GM19240 (cell line): ENCODE data around the gene FAM168A.

Source experiments
- DNase-seq: peaks from one replicate; pipeline ENCODE4 v3.0.0; 2011; ENCODE audit warnings: low spot score; ENCODE audit not compliant: insufficient read length

The FAM168A gene

GRCh38 chr11:73390601-73391565 lies 207.0 kb downstream of the FAM168A start:
- no peak for DNase-seq

DNA sequence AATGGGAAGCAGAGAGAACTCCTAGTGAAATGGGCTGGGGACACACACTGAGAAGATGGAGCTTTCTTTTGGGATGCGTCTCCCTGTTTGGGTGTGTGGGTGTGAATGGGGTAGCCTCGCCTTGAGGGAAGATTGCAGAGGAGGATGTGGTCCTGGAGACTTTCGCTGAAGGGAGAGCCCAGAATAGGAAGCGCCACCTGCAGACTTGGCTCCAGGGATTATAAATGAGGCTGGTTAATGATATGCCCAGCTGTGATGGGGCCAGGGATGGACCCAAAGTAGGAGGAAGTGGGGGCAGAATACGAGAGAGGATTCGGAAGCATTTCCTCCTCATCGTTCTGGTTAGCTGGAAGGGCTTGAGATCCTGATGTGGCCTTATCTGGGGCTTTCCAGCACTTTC lies 208.0 kb downstream of the FAM168A start:
- DNase-seq, result no peak

DNA sequence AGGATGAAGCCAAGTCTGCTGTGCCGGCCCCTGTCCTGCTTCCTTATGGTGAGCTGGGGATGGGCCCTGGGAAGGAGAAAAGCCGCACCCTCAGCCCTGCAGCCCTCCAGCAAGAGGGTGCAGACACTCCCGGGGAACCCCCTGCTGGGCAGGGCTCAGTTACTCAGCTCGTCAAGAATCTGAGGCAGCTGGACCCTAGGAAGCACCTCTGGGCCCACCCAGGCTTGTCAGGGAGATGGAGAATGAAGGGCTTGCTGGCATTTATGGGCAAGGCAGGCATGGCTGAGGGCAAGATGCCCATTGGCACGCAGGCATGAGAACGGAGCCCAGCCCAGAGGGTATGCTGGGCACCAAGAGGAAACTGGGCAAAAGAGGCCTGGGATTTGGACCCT lies 208.8 kb downstream of the FAM168A start:
- DNase-seq, result no peak

GRCh38 chr11:73388265-73389133 lies 209.4 kb downstream of the FAM168A start:
- DNase-seq, result no peak

DNA sequence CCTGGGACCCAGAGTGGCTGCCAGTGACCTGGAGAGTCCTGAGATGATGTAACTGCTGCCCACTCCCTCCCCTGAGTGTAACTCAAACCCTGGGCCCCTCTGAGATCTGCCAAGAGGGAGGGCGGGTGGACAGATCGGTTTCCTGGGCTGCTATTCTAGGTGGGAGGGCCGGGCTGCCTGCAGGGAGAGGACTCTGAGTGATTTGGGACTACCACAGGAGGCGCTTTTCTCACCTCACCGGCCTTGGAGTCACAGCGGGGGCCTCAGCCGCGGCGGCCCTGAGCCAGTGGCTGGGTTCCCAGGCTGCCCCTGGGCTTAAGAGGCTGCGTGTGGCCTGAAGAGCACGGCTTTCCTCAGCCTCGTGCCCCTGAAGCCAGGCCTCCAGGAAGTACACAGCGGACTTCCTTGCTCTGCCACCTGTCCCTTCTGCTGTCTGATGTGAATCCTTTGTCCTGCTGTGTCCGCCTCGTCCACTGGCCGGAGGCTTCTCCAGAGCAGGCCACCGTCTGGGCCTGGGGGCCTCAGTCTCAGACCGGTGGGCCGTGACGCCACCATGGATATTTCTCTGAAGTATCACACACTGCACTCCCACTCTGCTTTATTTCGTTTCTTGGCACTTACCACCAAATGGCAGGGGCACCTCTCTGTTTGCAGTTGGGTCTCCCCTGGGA lies 210.2 kb downstream of the FAM168A start:
- no peak for DNase-seq

- no peak for DNase-seq
Observed at GRCh38 chr11:73386546-73386945, 211.4 kb downstream of the FAM168A start.

DNA sequence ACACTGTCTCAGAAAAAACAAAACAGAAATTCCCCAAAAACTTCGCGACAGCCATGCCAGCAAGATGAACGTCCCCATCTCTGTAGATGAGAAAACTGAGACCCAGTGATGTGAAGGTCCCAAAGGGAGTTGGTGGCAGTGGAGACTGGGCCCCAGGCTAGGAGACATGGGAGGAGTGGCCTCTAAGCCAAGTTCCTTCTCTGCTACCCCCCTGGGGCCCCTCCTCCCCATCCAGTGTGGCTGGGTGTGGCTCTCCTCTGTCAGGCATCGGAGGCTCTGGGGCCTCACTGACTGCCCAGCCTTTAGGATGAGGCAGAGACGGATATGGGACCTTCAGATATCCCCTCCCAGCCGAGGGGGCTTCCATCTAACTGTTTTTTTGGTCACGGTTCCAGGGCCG lies 211.9 kb downstream of the FAM168A start:
- DNase-seq, result no peak

DNA sequence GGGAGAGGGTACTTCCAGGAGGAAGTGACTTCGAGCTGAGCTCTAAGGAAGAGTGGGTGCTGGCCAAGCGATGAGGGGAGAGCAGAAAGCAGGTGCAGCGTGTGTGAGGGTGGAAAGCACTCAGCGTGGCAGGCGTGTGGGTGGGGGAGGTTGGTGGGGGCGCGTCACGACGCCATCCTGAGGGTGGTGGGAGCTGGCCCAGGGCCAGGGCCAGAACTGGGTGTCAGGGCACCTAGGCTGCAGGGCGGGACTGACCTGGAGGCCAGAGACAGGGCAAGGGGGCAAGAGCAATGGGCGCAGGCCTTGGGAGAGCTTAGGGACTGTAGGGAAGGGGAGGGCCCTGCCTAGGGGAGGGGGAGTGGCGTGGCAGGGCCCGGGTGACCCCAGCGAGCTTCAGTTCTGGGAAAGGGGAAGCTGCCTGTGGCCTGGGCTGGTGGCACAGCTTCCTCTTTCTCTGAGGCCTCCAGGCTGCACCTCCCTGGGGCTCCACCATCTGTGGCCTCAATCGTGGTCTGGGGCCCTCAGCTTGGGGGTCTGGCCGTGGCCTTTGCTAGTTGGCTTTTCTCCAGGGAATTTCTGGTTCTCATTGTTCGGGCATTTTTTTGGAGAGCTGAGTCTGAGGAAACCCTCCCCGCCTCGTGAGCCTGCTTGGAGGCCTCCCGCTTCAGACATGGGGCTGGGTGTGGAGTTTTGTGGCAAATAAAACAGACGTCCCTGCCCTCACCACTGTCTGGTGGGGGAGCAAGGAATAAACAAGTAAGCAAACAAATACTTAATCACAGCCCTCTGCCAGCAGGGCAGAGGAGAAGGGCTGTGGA lies 212.8 kb downstream of the FAM168A start:
- peak; percentile 75 for DNase-seq

DNA sequence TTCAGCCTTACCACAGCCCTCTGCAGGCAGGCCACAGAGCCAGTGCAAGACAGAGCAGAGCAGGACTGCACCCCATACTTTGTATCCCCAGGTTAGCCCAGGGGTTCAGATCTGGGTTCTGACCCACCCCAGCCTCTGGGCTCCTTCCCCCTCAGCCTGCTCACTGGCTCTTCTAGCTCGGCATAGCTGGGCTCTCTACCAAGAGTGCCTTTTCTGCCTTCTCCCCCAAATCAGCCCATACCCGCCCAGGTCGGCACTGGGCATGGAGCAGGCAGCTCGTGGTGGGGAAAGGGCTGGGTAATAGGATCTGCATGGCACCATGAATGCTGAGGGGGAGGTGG lies 213.4 kb downstream of the FAM168A start:
- DNase-seq, result no peak

- DNase-seq, result no peak
Observed at GRCh38 chr11:73384125-73384441, 213.8 kb downstream of the FAM168A start.

DNA sequence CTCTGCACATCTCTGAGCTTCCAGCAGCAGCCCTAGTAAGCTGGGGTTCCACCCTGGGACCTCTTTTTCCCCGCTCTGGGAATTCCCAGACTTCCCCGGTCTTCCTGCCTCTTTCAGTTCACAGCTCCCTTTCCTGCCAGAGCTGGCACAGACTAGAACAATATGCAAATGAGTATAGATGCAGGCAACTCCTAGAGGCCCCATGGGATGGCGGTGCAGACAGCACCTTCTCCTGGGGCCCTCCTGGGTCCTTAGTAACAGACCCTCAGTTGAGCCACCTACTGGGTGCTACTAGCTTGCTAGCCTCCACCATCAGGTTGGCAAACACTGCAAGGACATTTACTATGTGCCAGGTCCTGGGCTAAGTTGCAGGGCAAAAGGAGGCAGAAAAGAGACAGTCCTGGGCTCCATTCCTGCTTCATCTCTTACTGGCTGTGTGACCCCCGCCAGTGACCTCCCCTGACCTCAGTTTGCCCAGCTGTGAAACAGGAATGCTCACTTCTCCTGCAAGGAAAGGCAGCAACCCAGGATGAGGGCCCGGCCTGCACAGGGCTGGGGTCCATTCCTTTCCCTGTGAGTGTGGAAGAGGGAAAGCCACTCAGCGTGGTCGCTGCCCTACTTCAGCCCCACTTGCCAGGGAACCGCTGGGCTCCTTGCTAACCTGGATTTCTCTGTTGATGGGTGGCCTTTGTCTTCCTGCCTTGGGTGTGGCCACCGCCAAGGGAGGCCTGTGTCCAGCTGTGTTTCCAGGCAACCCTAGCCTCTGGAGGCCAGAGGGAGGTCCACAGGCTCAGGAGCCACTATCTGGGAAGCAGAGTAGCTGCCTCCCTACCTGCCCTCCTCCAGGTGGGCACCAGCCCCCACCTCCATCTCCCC lies 214.4 kb downstream of the FAM168A start:
- DNase-seq, result no peak

DNA sequence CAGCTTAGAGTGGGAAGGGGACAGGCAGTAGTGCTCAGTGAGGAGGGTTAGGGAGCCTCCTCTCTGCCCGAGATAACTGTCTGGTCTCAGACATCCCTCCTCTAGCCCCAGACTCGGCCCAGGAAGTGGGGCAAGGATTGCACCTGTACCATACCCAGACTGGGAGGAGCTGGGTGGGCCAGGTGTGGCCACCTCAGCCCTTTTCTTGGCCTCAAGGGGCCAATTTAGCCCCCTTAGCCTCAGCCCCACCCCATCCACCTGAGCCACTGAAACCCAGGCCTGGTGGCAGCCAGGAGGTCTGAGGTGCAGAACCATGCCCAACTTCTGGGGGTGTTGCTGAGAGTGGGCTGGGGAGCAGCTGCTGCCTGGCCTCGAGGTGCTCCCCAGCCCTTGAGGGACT lies 215.2 kb downstream of the FAM168A start:
- no peak for DNase-seq

- no peak for DNase-seq
Observed at GRCh38 chr11:73382183-73382582, 215.7 kb downstream of the FAM168A start.

DNA sequence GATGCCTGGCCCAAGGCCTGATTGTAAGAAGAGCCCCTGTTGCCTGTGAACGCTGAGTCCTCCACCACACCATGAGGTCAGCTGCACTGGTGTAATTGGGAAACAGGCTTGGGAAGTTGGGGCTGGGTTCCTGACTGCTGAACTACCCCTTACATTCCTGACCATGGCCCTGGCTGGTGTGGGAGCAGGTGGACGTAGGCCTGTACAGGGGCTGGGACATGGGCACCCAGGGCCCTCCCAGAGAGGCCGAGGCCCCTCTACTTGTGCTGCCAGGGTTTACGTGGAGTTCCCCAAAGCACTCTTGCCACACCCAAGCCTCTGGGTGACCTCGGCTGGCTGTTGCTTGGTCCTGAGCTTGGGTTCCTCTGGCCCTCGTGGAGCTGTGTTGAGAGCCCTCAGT lies 216.3 kb downstream of the FAM168A start:
- no peak for DNase-seq

- no peak for DNase-seq
Observed at GRCh38 chr11:73380897-73381410, 217.0 kb downstream of the FAM168A start.

DNA sequence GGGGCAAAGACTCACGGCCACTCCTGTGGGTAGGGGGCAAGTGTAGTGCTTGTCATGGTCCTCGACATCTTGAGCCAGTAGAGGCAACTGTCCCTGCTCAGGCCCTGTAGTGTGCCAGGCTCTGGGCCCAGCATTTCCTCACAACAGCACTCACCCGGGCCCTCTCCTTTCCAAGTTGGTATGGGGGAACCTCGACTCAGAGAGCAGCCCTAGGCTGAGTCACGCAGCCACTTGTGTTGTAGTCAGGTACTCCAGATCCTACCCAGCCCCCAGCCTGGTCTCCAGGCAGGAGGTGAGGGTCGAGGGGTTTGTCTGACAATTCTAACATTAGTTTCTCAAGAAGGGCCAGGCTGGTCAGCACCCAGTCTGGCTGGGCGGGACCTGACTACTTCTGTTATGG lies 217.6 kb downstream of the FAM168A start:
- no peak for DNase-seq

- DNase-seq, result no peak
Observed at GRCh38 chr11:73379189-73379880, 218.6 kb downstream of the FAM168A start.

- peak; percentile 54 for DNase-seq
Observed at GRCh38 chr11:73376803-73377629, 220.9 kb downstream of the FAM168A start.
